NK-92 (cell line): ENCODE results near the gene PSEN1.

Experiments used
- DNase-seq: peaks from one replicate; lab custom pipeline; 2025; ENCODE audit not compliant: unreplicated experiment; lab: John Stamatoyannopoulos, UW

The PSEN1 gene

GRCh38 chr14:73239393-73240241 is 103.3 kb downstream of the PSEN1 start:
- DNase-seq = no peak

DNA sequence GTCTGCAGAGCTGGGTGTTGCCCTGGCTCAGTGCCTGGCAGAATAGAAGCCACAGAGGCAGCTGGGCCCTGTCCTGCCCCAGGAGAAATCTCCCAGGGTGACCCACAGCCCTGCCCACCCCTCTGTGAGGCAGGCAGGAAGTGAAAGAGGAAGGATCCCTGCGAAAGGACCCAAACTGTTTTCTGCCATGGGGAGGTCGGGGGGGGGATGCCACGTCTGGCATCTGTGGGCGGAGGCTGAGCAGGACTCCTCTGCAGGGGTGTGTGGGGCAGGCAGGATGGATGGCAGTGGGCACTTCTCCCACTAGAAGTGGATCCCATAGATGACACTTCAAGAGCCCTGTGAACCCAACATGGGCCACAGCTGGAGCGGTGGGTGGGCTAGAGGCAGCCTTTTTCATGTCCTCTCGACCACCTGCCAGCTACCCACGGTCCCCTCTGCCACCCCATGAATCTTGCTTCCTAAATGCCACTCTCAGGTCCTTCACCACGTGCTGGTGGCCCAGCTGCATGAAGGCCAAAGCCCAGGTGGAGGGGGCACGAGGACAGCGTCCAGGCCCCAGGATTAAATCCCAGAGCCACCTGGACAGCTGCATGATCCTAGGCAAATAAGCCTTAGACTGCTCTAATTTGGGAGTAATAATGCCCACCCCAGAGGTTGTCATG is 104.6 kb downstream of the PSEN1 start:
- no peak for DNase-seq

GRCh38 chr14:73241481-73242165 is 105.3 kb downstream of the PSEN1 start:
- no peak for DNase-seq

- no peak for DNase-seq
Measured at GRCh38 chr14:73242357-73242901, 106.1 kb downstream of the PSEN1 start.

- DNase-seq = no peak
Measured at GRCh38 chr14:73243341-73243740, 107.0 kb downstream of the PSEN1 start.

DNA sequence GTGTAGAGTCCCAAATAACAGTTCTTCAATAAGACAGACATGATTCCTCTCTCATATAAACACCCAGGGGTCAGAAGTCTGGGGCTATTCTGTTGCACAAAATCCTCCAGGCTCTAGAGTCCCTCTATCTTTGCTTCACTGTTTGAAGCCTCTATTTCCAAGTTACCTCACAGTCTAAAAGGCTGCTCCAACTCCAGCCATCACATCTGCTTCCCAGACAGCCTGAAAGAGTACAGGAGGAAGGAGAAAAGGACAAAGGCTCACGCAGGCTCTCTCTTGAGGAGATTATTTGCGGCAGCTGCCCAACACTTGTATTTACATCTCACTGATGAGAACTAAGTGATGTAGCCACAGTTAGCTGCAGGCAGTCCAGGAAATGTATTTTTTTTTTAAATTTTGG is 107.4 kb downstream of the PSEN1 start:
- no peak for DNase-seq

- DNase-seq = no peak
Measured at GRCh38 chr14:73244541-73245290, 108.4 kb downstream of the PSEN1 start.

GRCh38 chr14:73245480-73246325 is 109.4 kb downstream of the PSEN1 start:
- no peak for DNase-seq

DNA sequence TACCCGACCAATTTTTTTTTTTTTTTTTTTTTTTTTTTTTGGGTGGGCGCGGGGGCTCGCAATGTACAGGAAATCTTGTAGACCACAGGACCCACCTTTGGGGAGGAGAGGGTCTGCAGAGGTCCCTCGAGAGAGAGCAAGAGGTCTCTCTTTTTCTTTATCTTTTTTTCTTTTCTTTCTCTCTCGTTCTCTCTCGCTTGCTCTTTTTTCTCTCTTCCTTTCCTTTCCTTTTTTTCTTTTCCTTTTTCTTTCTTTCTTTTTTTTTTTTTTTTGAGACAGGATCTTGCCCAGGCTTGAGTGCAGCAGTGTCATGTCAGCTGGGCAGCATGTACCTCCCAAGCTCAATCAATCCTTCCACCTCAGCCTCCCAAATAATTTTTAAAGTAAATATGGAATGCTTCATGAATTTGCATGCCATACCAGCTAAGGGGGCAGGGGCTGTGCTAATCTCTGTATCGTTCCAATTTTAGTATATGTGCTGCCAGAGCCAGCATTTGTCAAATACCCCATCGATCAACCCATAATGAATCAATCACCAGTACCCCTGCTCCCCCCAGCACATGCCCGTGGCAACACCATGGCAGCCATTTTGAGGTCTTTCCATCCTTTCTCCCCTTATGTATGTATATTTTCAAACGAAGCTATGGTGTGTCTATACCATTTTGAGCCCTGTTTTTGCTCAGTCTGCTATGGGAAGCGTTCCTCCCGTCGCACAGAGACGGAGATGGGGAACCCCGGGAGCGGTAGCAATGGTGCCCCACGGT is 110.3 kb downstream of the PSEN1 start:
- DNase-seq = no peak

- no peak for DNase-seq
Measured at GRCh38 chr14:73248108-73248868, 112.0 kb downstream of the PSEN1 start.

- no peak for DNase-seq
Measured at GRCh38 chr14:73249108-73249507, 112.8 kb downstream of the PSEN1 start.

- no peak for DNase-seq
Measured at GRCh38 chr14:73249564-73250316, 113.4 kb downstream of the PSEN1 start.

GRCh38 chr14:73250317-73250713 is 114.0 kb downstream of the PSEN1 start:
- no peak for DNase-seq

GRCh38 chr14:73250781-73251500 is 114.6 kb downstream of the PSEN1 start:
- no peak for DNase-seq

DNA sequence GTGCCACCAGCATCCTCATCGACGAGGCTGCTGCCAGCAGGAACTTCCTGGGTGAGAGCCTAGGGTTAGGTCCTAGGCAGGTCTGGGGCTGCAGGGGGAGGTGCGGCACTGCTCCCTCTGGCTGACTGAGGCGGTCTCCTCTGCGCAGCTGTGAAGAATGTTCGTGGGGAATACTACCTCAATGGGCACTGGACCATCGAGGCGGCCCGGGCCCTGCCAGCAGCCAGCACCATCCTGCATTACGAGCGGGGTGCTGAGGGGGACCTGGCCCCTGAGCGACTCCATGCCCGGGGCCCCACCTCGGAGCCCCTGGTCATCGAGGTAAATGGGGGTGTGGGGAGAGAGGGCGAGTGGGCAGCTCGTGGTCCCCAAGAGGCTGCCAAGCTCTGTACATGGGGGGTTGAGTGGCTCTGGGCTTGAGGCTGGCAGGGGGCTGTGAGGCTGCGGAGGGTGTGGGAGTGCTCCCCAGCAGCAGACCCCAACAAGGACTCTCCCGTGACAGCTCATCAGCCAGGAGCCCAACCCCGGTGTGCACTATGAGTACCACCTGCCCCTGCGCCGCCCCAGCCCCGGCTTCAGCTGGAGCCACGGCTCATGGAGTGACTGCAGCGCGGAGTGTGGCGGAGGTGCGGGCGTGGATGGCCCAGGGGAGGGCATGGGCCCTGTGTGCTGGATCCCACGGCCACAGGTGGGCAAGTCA is 115.4 kb downstream of the PSEN1 start:
- no peak for DNase-seq

GRCh38 chr14:73252491-73253322 is 116.4 kb downstream of the PSEN1 start:
- no peak for DNase-seq
